MCF 10A (cell line): ENCODE data around the gene ERBB2. TPM values are rescaled to one million over a fixed set of nuclear protein-coding genes. Genes with fewer than 3 reads are reported as not detected.

Source experiments
- BruUV-seq: library from RNA; stranded (reverse); fragments of 400-500 nt; replicated peaks from 2 replicates; lab custom pipeline; 2021; lab: Mats Ljungman, UMichigan
- CTCF ChIA-PET: fragments of 300-600 bp; sonication (Branson Sonifier 250); formaldehyde crosslinking; extraction: SDS; loops from one replicate; lab custom pipeline; 2021; ENCODE audit warnings: antibody characterized with exemption, inconsistent platforms; lab: Yijun Ruan, JAX
- POLR2A ChIA-PET: fragments of 300-600, 350-650 bp; sonication (Branson Sonifier 250); formaldehyde crosslinking; extraction: SDS; loops from one replicate; lab custom pipeline; 2020; ENCODE audit warnings: antibody characterized with exemption, inconsistent platforms; lab: Yijun Ruan, JAX
- DNase-seq: peaks from one replicate; pipeline ENCODE4 v3.0.0-alpha.2; 2018; ENCODE audit not compliant: unreplicated experiment
- H3K27ac Mint-ChIP-seq: one replicate; pipeline ENCODE4 v1.8.0; 2022; ENCODE audit warnings: mild to moderate bottlenecking, low read depth, mixed read lengths; ENCODE audit not compliant: unreplicated experiment
- H3K27me3 Mint-ChIP-seq: one replicate; pipeline ENCODE4 v1.8.0; 2022; ENCODE audit warnings: mixed read lengths; ENCODE audit not compliant: insufficient read depth, unreplicated experiment
- H3K36me3 Mint-ChIP-seq: one replicate; pipeline ENCODE4 v1.8.0; 2022; ENCODE audit warnings: mild to moderate bottlenecking, moderate library complexity, mixed read lengths; ENCODE audit not compliant: insufficient read depth, unreplicated experiment
- H3K4me1 Mint-ChIP-seq: one replicate; pipeline ENCODE4 v1.8.0; 2022; ENCODE audit warnings: mixed read lengths; ENCODE audit not compliant: insufficient read depth, unreplicated experiment
- H3K4me3 Mint-ChIP-seq: one replicate; pipeline ENCODE4 v1.8.0; 2022; ENCODE audit warnings: mild to moderate bottlenecking, moderate library complexity, mixed read lengths; ENCODE audit not compliant: unreplicated experiment
- H3K9me3 Mint-ChIP-seq: one replicate; pipeline ENCODE4 v1.8.0; 2022; ENCODE audit warnings: mixed read lengths; ENCODE audit not compliant: unreplicated experiment
- CTCF ChIP-seq: fragments of 200-600 bp; IDR thresholded peaks from one replicate; pipeline ENCODE4 v1.8.0; 2022; ENCODE audit warnings: antibody characterized with exemption, mild to moderate bottlenecking; ENCODE audit not compliant: unreplicated experiment
- intact Hi-C: fragments of 100-400 bp; cut with micrococcal nuclease; formaldehyde crosslinking; loops from 2 replicates; pipeline ENCODE4 v1.14.1; 2022
- total RNA-seq: library from RNA; stranded (reverse); gene quantifications from 2 replicates; pipeline ENCODE4 v1.2.3, GENCODE V29; 2022

ERBB2 gene
- total RNA-seq, 1 experiment from 2014 or later = 33.7 TPM

GRCh38 chr17:39678340-39679116, 21.3 kb upstream of the ERBB2 start:
- H3K4me1 Mint-ChIP-seq = peaks cover 4% of the 10 kb centered on the region
- ChIA-PET CTCF (interaction anchor here (0.6 to 1.0 kb wide), 3 partner anchors 24 to 473 kb away, joined by 3 to 4 read pairs (median 3); no protein-coding TSS in a partner anchor), POLR2A (interaction anchor here (1.0 kb wide), 2 partner anchors 17 to 21 kb away, joined by 3 to 4 read pairs; partner anchors contain the start of gene ERBB2)
- H3K27me3 Mint-ChIP-seq = no peaks in the 10 kb centered on the region
- no peak overlapping the region for H3K4me3 Mint-ChIP-seq
- no TSS peak for BruUV-seq
- no peak for DNase-seq
- no peaks in the 10 kb centered on the region for H3K9me3 Mint-ChIP-seq
- H3K27ac Mint-ChIP-seq = no peak overlapping the region
- intact Hi-C loops = no loop called here
- no peak for TF ChIP-seq CTCF
- H3K36me3 Mint-ChIP-seq = no peaks in the 10 kb centered on the region

GRCh38 chr17:39679521-39680192, 20.2 kb upstream of the ERBB2 start:
- Mint-ChIP-seq H3K27me3 (no peaks in the 10 kb centered on the region), H3K36me3 (no peaks in the 10 kb centered on the region), H3K4me3 (no peak overlapping the region), H3K9me3 (no peaks in the 10 kb centered on the region), H3K4me1 (peaks cover 4% of the 10 kb centered on the region), H3K27ac (no peak overlapping the region)
- ChIA-PET CTCF (interaction anchor here (0.6 kb wide), 1 partner anchor 310 kb away, joined by 3 read pairs; no protein-coding TSS in a partner anchor), POLR2A (interaction anchor here (1.0 kb wide), 1 partner anchor 20 kb away, joined by 3 read pairs; the partner anchor contains the start of gene ERBB2)
- intact Hi-C loops = no loop called here
- DNase-seq = no peak
- no TSS peak for BruUV-seq
- no peak for TF ChIP-seq CTCF

GRCh38 chr17:39683295-39683939, 16.4 kb upstream of the ERBB2 start:
- no peak for DNase-seq
- Mint-ChIP-seq H3K9me3 (no peaks in the 10 kb centered on the region), H3K27me3 (no peaks in the 10 kb centered on the region), H3K27ac (no peak overlapping the region), H3K4me1 (peaks cover 6% of the 10 kb centered on the region), H3K4me3 (no peak overlapping the region), H3K36me3 (peaks cover 11% of the 10 kb centered on the region)
- CTCF ChIA-PET = interaction anchor here (0.6 to 1.6 kb wide), 3 partner anchors 30 to 70 kb away, joined by 3 to 4 read pairs (median 4); no protein-coding TSS in a partner anchor
- no TSS peak for BruUV-seq
- no peak for TF ChIP-seq CTCF
- POLR2A ChIA-PET = interaction anchor here (1.3 kb wide), 1 partner anchor 28 kb away, joined by 4 read pairs; no protein-coding TSS in a partner anchor
- intact Hi-C loops = no loop called here
